Adrenal gland (tissue), 5 donors: ENCODE measurements around the gene KLK3.

Source experiments
- CTCF ChIP-seq, 6 experiments: fragments of 450-650 bp in 4 of 6; fragments of 200-600 bp in 2 of 6; sonication (generic) in 1 of 6; IDR thresholded peaks; 1 replicate in 5 of 6; 2 replicates in 1 of 6; pipeline versions ENCODE4 v1.5.1 to v1.8.0; 2016 to 2021; ENCODE audit warnings: antibody characterized with exemption in 6 of 6, mild to moderate bottlenecking in 2 of 6, moderate library complexity in 1 of 6
- POLR2A ChIP-seq, 2 donors: fragments of 450-650 bp; IDR thresholded peaks; one replicate each; pipeline ENCODE4 v1.6.1; 2017; ENCODE audit warnings: antibody characterized with exemption in 2 of 2, mild to moderate bottlenecking in 2 of 2, moderate library complexity in 1 of 2
- donor health status: DM: no; HTN: no; CAD: no.

- TF ChIP-seq CTCF (IDR thresholded peaks at IDR 0.05): no peak
- peak in 1 of 2 donors; percentile 23 for TF ChIP-seq POLR2A (IDR thresholded peaks at IDR 0.05)
These were observed 24.9 kb upstream of the KLK3 start for GRCh38 chr19:50829801-50830200.
